Large intestine (tissue), 1 donor: Measurements from ENCODE around the gene SNX33. TPM values are rescaled to one million over a fixed set of nuclear protein-coding genes. Genes with fewer than 3 reads are reported as not detected.

Source experiments
- polyA plus RNA-seq: library from polyadenylated mRNA; unstranded; fragments of 120-200 nt; gene quantifications from one replicate; pipeline ENCODE4 v1.2.1, GENCODE V29; 2013

SNX33 gene
- polyA plus RNA-seq, 1 donor: 16.6 TPM

Other genes with a start within 250 kb of the SNX33 start
- gene SIN3A, start 196.2 kb upstream of the SNX33 start, polyA plus RNA-seq: 33.8 TPM
- 42.3 TPM for gene PTPN9, start 68.6 kb upstream of the SNX33 start, polyA plus RNA-seq
- gene SNUPN, start 22.2 kb upstream of the SNX33 start, polyA plus RNA-seq: 21.3 TPM
- 63.1 TPM for gene IMP3, start 7.7 kb upstream of the SNX33 start, polyA plus RNA-seq
- 6.9 TPM for gene CSPG4, start 64.9 kb downstream of the SNX33 start, polyA plus RNA-seq
- gene UBE2Q2, start 195.5 kb downstream of the SNX33 start, polyA plus RNA-seq: 16.6 TPM